Measurements from ENCODE around the gene OR51B5. TPM values are rescaled to one million over a fixed set of nuclear protein-coding genes. Genes with fewer than 3 reads are reported as not detected.
"Not testable (repeated sequence)": the region's sequence is repeated elsewhere in the genome, so short reads cannot be mapped to it uniquely, and the experiment has no call there.

OR51B5 gene
- total RNA-seq, 1 donor from 2014 or later: 0.21 TPM

GRCh38 chr11:5324197-5324596 is 19.1 kb downstream of the OR51B5 start, which contains the start of gene OR51B2:
OR51B2 (minus strand) TSS chr11:5324297; CDS start chr11:5324297, 0 bp downstream.
- no peaks in the 10 kb centered on the region for H3K4me1 Mint-ChIP-seq
- peak within 1 kb of the TSS; percentile 37 for H3K27ac Mint-ChIP-seq (ENCODE audit: unreplicated experiment)

DNA sequence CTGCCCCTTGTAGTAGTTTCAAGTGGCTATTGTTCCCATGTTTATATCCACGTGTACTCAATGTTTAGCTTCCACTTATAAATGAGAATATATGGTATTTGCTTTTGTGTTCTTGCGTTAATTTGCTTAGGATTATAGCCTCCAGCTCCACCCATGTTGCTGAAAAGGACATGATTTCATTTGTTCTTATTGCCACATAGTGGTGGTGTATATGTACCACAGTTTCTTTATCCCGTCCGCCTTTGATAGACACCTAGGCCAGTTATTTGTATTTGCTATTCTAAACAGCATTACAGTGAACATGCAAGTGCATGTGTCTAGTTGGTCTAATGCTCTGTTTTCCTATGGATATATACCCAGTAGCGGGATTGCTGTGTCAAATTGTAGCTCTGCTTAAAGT is 26.0 kb downstream of the OR51B5 start:
- Mint-ChIP-seq H3K4me3 (no peak overlapping the region), H3K9me3 (peaks cover 2% of the 10 kb centered on the region), H3K36me3 (ENCODE audit: low read depth) (no peaks in the 10 kb centered on the region), H3K27ac (ENCODE audit: unreplicated experiment) (no peak overlapping the region), H3K27me3 (ENCODE audit: low read depth) (no peaks in the 10 kb centered on the region), H3K4me1 (no peaks in the 10 kb centered on the region)
- TF ChIP-seq, protein P1, sequence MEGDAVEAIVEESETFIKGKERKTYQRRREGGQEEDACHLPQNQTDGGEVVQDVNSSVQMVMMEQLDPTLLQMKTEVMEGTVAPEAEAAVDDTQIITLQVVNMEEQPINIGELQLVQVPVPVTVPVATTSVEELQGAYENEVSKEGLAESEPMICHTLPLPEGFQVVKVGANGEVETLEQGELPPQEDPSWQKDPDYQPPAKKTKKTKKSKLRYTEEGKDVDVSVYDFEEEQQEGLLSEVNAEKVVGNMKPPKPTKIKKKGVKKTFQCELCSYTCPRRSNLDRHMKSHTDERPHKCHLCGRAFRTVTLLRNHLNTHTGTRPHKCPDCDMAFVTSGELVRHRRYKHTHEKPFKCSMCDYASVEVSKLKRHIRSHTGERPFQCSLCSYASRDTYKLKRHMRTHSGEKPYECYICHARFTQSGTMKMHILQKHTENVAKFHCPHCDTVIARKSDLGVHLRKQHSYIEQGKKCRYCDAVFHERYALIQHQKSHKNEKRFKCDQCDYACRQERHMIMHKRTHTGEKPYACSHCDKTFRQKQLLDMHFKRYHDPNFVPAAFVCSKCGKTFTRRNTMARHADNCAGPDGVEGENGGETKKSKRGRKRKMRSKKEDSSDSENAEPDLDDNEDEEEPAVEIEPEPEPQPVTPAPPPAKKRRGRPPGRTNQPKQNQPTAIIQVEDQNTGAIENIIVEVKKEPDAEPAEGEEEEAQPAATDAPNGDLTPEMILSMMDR (conservative IDR thresholded peaks at IDR 0.05): no peak
- DNase-seq (ENCODE audit: low read depth, low spot score): no peak

More at GRCh38 chr11:5324197-5324596, 19.1 kb downstream of the OR51B5 start, which contains the start of gene OR51B2:
- H3K36me3 Mint-ChIP-seq (ENCODE audit: low read depth): no peaks in the 10 kb centered on the region
- TF ChIP-seq, protein P1 (conservative IDR thresholded peaks at IDR 0.05): no peak
- no peaks in the 10 kb centered on the region for H3K9me3 Mint-ChIP-seq
- no peak for DNase-seq (ENCODE audit: low read depth, low spot score)
- no peak within 1 kb of the TSS for H3K4me3 Mint-ChIP-seq
- peaks cover 3% of the 10 kb centered on the region for H3K27me3 Mint-ChIP-seq (ENCODE audit: low read depth)

DNA sequence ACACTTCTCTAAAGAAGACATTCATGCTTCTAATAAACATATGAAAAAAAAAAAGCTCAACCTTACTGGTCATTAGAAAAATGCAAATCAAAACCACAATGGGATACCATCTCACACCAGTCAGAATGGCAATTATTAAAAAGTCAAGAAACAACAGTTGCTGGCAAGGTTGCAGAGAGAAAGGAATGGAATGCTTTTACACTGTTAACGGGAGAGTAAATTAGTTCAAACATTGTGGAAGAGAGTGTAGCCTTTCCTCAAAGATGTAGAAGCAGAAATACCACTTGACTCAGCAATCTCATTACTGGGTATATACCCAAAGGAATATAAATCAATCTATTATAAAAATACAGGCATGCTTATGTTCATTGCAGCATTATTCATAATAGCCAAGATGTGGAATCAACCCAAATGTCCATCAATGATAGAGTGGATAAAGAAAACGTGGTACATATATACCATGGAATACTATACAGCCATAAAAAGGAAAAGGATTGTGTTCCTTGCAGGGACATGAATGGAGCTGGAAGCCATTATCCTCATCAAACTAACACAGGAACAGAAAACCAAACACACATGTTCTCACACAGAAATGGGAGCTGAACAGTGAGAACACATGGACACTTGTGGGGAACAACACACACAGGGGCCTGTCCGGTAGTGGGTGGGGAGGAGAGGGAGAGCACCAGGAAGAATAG is 29.8 kb downstream of the OR51B5 start:
- H3K27ac Mint-ChIP-seq (ENCODE audit: unreplicated experiment); H3K9me3 Mint-ChIP-seq; H3K4me1 Mint-ChIP-seq; H3K27me3 Mint-ChIP-seq (ENCODE audit: low read depth); H3K4me3 Mint-ChIP-seq; H3K36me3 Mint-ChIP-seq (ENCODE audit: low read depth); DNase-seq (ENCODE audit: low read depth, low spot score): not testable (repeated sequence)

DNA sequence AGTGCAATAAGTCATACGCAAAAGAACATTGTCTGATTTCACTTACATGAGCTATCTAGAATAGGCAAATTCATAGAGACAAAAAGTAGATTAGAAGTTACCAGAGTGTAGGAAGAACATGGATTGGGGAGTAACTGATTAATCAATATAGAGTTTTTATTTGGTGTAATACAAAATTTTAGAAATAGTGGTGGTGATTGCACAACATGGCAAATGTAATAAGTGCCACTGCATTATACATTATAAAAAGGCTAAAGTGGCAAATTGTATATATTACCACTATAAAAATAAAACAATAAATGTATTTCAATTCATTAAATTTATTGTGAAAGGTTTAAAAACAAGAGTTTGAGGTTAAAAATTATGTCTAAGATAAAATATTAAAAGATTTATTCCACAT is 32.9 kb downstream of the OR51B5 start:
- H3K27ac Mint-ChIP-seq (ENCODE audit: unreplicated experiment): no peak overlapping the region
- no peaks in the 10 kb centered on the region for H3K36me3 Mint-ChIP-seq (ENCODE audit: low read depth)
- peaks cover 2% of the 10 kb centered on the region for H3K9me3 Mint-ChIP-seq
- H3K4me3 Mint-ChIP-seq: no peak overlapping the region
- no peaks in the 10 kb centered on the region for H3K4me1 Mint-ChIP-seq
- no peaks in the 10 kb centered on the region for H3K27me3 Mint-ChIP-seq (ENCODE audit: low read depth)
- TF ChIP-seq, protein P1 (conservative IDR thresholded peaks at IDR 0.05): no peak
- DNase-seq (ENCODE audit: low read depth, low spot score): no peak

- TF ChIP-seq, protein P1 (conservative IDR thresholded peaks at IDR 0.05): no peak
- Mint-ChIP-seq H3K4me3 (no peak overlapping the region), H3K27ac (ENCODE audit: unreplicated experiment) (no peak overlapping the region), H3K9me3 (no peaks in the 10 kb centered on the region), H3K36me3 (ENCODE audit: low read depth) (no peaks in the 10 kb centered on the region), H3K4me1 (no peaks in the 10 kb centered on the region), H3K27me3 (ENCODE audit: low read depth) (no peaks in the 10 kb centered on the region)
- DNase-seq (ENCODE audit: low read depth, low spot score): no peak
Observed at GRCh38 chr11:5307256-5308019, 35.9 kb downstream of the OR51B5 start.

DNA sequence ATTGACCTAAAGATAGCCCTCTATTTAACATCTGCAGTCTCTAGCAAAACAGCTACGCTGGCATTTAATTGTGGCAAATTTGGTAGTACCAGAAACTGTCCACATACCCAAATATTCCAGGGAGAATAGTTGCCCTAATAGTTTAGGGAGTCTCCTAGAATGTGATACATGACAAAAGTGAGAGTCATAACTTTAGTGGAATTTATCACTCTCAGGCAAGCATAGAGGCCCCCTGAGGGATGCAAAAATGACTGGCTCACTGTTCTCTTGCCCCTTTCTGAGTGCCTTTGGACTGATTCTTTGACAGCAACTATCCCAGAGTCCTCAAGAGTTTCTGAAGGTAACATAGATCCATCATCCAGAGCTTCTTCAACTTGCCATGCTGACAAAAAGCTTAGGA is 39.3 kb downstream of the OR51B5 start:
- Mint-ChIP-seq H3K4me1 (no peaks in the 10 kb centered on the region), H3K27ac (ENCODE audit: unreplicated experiment) (no peak overlapping the region), H3K27me3 (ENCODE audit: low read depth) (no peaks in the 10 kb centered on the region), H3K36me3 (ENCODE audit: low read depth) (no peaks in the 10 kb centered on the region), H3K9me3 (no peaks in the 10 kb centered on the region), H3K4me3 (no peak overlapping the region)
- no peak for DNase-seq (ENCODE audit: low read depth, low spot score)
- TF ChIP-seq, protein P1 (conservative IDR thresholded peaks at IDR 0.05): no peak
